OCI-LY7 (cell line): ENCODE measurements around the gene NAA50. TPM values are rescaled to one million over a fixed set of nuclear protein-coding genes. Genes with fewer than 3 reads are reported as not detected.

Experiments
- BruUV-seq: library from RNA; stranded (reverse); fragments of 400-500 nt; replicated peaks from 2 replicates; lab custom pipeline; 2021; lab: Mats Ljungman, UMichigan
- CTCF ChIA-PET: fragments of 300-600 bp; sonication (Branson Sonifier 250); formaldehyde crosslinking; loops from one replicate; lab custom pipeline; 2022; ENCODE audit warnings: antibody characterized with exemption; ENCODE audit not compliant: unreplicated experiment; lab: Charles Lee
- POLR2A ChIA-PET: fragments of 300-600 bp; sonication (Branson Sonifier 250); formaldehyde crosslinking; loops from one replicate; lab custom pipeline; 2022; ENCODE audit warnings: antibody characterized with exemption; lab: Charles Lee
- DNase-seq: peaks from one replicate; pipeline ENCODE4 v3.0.0-alpha.2; 2015; ENCODE audit warnings: low spot score
- H2AFZ ChIP-seq: fragments of 200-600 bp; sonication (generic), shearing (Covaris generic); 2 replicates; pipeline ENCODE4 v1.6.1; 2014; ENCODE audit warnings: mild to moderate bottlenecking, antibody characterized with exemption, low read length, moderate library complexity
- H3K27ac ChIP-seq: fragments of 200-600 bp; sonication (generic); 2 replicates; pipeline ENCODE4 v1.5.1; 2014; ENCODE audit warnings: mixed run types, low read depth, mild to moderate bottlenecking, moderate library complexity, low read length, inconsistent platforms; ENCODE audit not compliant: poor library complexity, severe bottlenecking
- H3K36me3 ChIP-seq: fragments of 200-600 bp; sonication (generic); 2 replicates; pipeline ENCODE4 v1.6.1; 2014; ENCODE audit warnings: mild to moderate bottlenecking, antibody characterized with exemption, low read length, moderate library complexity, mixed read lengths; ENCODE audit not compliant: insufficient read depth
- H3K4me1 ChIP-seq: fragments of 200-600 bp; sonication (generic); 2 replicates; pipeline ENCODE4 v1.5.1; 2014; ENCODE audit warnings: mild to moderate bottlenecking, low read length; ENCODE audit not compliant: insufficient read depth, poor library complexity, severe bottlenecking
- H3K4me2 ChIP-seq: fragments of 200-600 bp; sonication (generic); 2 replicates; pipeline ENCODE4 v1.6.1; 2014; ENCODE audit warnings: mild to moderate bottlenecking, low read length
- H3K4me3 ChIP-seq: fragments of 200-600 bp; sonication (generic); 2 replicates; pipeline ENCODE4 v1.5.1; 2014; ENCODE audit warnings: mild to moderate bottlenecking, low read depth, low read length; ENCODE audit not compliant: poor library complexity, severe bottlenecking
- H3K79me2 ChIP-seq: fragments of 200-600 bp; sonication (generic); 2 replicates; pipeline ENCODE4 v1.6.1; 2016; ENCODE audit warnings: low read depth, mild to moderate bottlenecking, low read length, moderate library complexity, mixed read lengths; ENCODE audit not compliant: insufficient read depth
- H3K9me2 ChIP-seq: fragments of 200-600 bp; sonication (generic); 2 replicates; pipeline ENCODE4 v1.6.1; 2016; ENCODE audit warnings: mild to moderate bottlenecking, low read length, mixed read lengths; ENCODE audit not compliant: insufficient read depth
- H3K9me3 ChIP-seq: fragments of 200-600 bp; sonication (generic); 2 replicates; pipeline ENCODE4 v1.6.1; 2014; ENCODE audit warnings: mild to moderate bottlenecking, mixed run types, low read length, mixed read lengths
- H4K20me1 ChIP-seq: fragments of 200-600 bp; sonication (generic); 2 replicates; pipeline ENCODE4 v1.6.1; 2014; ENCODE audit warnings: mild to moderate bottlenecking, antibody characterized with exemption, low read length, moderate library complexity, mixed read lengths; ENCODE audit not compliant: insufficient read depth
- CTCF ChIP-seq: fragments of 200-600 bp; sonication (generic); conservative IDR thresholded peaks from 2 replicates; pipeline ENCODE4 v1.5.1; 2014; ENCODE audit warnings: mild to moderate bottlenecking, antibody characterized with exemption, low read length, moderate library complexity, mixed read lengths
- EZH2phosphoT487 ChIP-seq: fragments of 200-600 bp; sonication (generic); IDR thresholded peaks from 2 replicates; pipeline ENCODE4 v1.6.1; 2018; ENCODE audit warnings: low read depth, borderline replicate concordance, mild to moderate bottlenecking, mixed run types, antibody characterized with exemption, low read length, moderate library complexity, mixed read lengths
- intact Hi-C: fragments of 100-400 bp; cut with micrococcal nuclease; formaldehyde crosslinking; loops from one replicate; pipeline ENCODE4 v1.10.0; 2022; ENCODE audit not compliant: unreplicated experiment
- total RNA-seq, 2 experiments: library from RNA; depleted of rRNA in 1 of 2; stranded (reverse); fragments of >200 nt in 1 of 2; shearing (Covaris generic) in 1 of 2; gene quantifications; 2 replicates each; pipeline ENCODE4 v1.2.3, GENCODE V29; 2014 to 2022

NAA50 gene
- total RNA-seq, 2 experiments from 2014 or later: 172 to 223 TPM

- TF ChIP-seq EZH2phosphoT487 (no peak), CTCF (no peak)
- Histone ChIP-seq H2AFZ (no peak overlapping the region), H3K4me2 (no peak overlapping the region), H3K4me3 (no peak overlapping the region), H3K9me3 (no peaks in the 10 kb centered on the region), H3K27ac (no peak overlapping the region), H3K9me2 (no peaks in the 10 kb centered on the region), H3K36me3 (peaks cover 17% of the 10 kb centered on the region), H3K4me1 (no peaks in the 10 kb centered on the region), H3K79me2 (no peaks in the 10 kb centered on the region), H4K20me1 (no peaks in the 10 kb centered on the region)
- no peak for DNase-seq
- ChIA-PET POLR2A (no interaction called here), CTCF (no interaction called here)
- BruUV-seq: no TSS peak
- intact Hi-C loops: no loop called here
Observed at GRCh38 chr3:113677737-113678136, 68.3 kb downstream of the NAA50 start.

GRCh38 chr3:113676261-113676660, 69.8 kb downstream of the NAA50 start:
- intact Hi-C loops: no loop called here
- no peak for TF ChIP-seq EZH2phosphoT487
- TF ChIP-seq CTCF: no peak
- no peaks in the 10 kb centered on the region for H3K9me3 ChIP-seq
- no peak overlapping the region for H2AFZ ChIP-seq
- no peak overlapping the region for H3K27ac ChIP-seq
- no TSS peak for BruUV-seq
- ChIA-PET CTCF (no interaction called here), POLR2A (no interaction called here)
- DNase-seq: no peak
- H3K4me1 ChIP-seq: no peaks in the 10 kb centered on the region
- H4K20me1 ChIP-seq: no peaks in the 10 kb centered on the region
- peaks cover 17% of the 10 kb centered on the region for H3K36me3 ChIP-seq
- H3K4me2 ChIP-seq: no peak overlapping the region
- no peaks in the 10 kb centered on the region for H3K9me2 ChIP-seq
- no peak overlapping the region for H3K4me3 ChIP-seq
- H3K79me2 ChIP-seq: no peaks in the 10 kb centered on the region

GRCh38 chr3:113673593-113673992, 72.5 kb downstream of the NAA50 start:
- peaks cover 17% of the 10 kb centered on the region for H3K36me3 ChIP-seq
- H3K4me3 ChIP-seq: no peak overlapping the region
- no peak overlapping the region for H3K4me2 ChIP-seq
- no TSS peak for BruUV-seq
- CTCF ChIA-PET: no interaction called here
- POLR2A ChIA-PET: interaction anchor here (0.6 kb wide), 1 partner anchor 26 kb away, joined by 4 read pairs; no protein-coding TSS in a partner anchor
- no peaks in the 10 kb centered on the region for H3K9me2 ChIP-seq
- DNase-seq: no peak
- no peaks in the 10 kb centered on the region for H3K9me3 ChIP-seq
- H3K27ac ChIP-seq: no peak overlapping the region
- intact Hi-C loops: no loop called here
- no peak overlapping the region for H2AFZ ChIP-seq
- H4K20me1 ChIP-seq: no peaks in the 10 kb centered on the region
- TF ChIP-seq CTCF (no peak), EZH2phosphoT487 (no peak)
- no peaks in the 10 kb centered on the region for H3K4me1 ChIP-seq
- no peaks in the 10 kb centered on the region for H3K79me2 ChIP-seq
